ENCODE measurements around the gene SH3RF3.

- TF ChIP-seq MAX (IDR thresholded peaks at IDR 0.05; ENCODE audit: low read depth, low read length) (no peak), CTCF (IDR thresholded peaks at IDR 0.05; ENCODE audit: low read depth, low read length) (no peak)
These were observed 311.6 kb downstream of the SH3RF3 start for GRCh38 chr2:109440499-109441156.

All from NB4 (cell line).